Activated CD8-positive, alpha-beta memory T cell treated with anti-CD3 and anti-CD28 coated beads for 24 hours (primary cell): Measurements from ENCODE around the gene FRMPD4.
"Not testable (repeated sequence)": the region's sequence is repeated elsewhere in the genome, so short reads cannot be mapped to it uniquely, and the experiment has no call there.

Source experiments
- DNase-seq: peaks from one replicate; pipeline ENCODE4 v3.0.0-alpha.2; 2020

Gene FRMPD4

DNA sequence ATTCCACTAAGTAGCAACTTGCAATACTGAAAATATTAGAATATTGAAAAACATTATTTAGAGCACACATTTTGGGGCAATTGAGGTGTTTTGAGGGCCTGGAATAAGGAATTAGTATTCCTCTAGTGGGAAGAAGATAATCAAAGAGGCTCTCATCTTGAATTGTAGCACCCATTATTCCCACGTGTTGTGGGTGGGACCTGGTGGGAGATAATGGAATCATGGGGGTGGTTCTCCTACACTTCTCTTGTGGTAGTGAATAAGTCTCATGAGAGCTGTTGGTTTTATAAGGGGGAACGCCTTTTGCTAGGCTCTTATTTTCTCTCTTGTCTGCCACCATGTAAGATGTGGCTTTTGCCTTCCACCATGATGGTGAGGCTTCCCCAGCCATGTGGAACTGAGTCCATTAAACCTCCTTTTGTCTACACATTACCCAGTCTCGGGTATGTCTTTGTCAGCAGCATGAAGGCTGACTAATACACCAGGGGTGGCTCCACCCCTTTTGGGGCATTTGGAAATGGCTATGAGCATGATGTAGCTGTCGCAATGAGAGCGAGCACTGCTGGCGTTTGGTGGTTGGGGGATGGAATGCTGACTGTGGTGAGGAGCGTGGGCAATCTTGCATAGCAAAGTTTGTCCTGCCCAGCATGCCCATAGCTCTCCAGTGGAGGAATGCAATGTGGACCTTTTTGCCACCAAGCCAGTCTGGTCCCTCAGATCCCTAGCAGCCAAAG, 308.2 kb downstream of the FRMPD4 start:
- no peak for DNase-seq

DNA sequence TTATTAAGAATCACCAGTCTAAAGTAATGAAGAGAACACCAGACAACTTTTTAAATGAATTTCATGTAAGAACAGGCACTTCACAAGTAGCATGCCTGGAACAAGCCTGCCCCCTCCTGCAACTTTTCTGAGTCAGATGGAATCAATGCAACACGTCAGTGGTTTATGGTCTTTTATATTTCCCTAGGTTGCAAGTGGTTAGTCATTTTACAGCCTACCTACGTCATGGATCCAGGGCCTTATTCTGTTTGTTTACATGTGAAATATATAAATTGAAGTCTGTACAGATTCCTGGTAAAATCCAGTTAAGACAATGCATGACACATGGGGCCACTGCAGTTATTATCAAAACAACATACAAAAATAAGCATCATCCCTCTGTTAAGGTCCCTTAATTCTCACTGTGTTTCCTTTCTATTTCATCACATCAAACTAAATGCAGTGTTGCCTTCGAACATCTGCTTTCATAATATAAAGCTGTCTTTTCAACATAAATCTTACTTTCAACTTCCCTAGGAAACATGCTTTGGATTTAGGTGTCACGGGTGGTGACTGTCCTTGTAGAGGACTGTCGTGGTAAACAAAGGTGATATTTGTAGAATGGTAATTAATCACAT, 309.3 kb downstream of the FRMPD4 start:
- no peak for DNase-seq

DNA sequence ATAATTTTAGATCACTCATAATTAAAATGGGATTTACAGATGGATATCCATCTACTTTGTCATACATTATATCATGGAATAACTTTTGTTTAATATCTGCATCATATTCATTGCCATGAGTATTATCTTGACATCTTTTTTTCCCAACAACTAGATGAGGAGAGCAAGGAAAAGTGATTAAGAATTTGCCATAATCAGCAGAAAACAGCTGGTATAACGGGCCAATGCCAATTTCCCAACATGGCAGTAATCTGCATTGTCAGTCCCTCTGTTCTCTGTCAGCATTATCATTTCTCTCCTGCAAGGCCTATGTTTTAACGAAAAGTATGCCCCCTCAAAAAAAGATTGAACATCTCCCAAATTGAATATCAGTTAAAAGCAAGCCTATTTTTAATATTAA, 314.0 kb downstream of the FRMPD4 start:
- DNase-seq, result no peak

DNA sequence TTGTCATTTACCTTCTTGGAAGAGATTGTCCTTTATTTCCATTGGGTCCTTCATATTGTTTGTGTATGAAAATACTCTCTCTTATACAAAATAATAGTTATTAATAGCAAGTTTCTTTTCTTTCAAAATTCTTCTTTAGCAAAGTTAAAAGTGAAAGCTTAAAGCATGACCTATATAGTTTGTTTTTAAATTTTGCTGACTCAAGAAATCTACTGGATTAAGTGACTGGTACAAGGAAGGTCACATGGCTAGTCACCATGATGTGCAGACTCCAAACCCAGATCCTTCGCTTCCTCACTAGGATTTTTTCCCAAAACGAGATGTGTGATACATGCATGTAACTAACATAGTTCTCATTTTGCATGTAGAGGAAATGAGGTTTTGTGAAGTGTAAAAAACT, 322.7 kb downstream of the FRMPD4 start:
- no peak for DNase-seq

DNA sequence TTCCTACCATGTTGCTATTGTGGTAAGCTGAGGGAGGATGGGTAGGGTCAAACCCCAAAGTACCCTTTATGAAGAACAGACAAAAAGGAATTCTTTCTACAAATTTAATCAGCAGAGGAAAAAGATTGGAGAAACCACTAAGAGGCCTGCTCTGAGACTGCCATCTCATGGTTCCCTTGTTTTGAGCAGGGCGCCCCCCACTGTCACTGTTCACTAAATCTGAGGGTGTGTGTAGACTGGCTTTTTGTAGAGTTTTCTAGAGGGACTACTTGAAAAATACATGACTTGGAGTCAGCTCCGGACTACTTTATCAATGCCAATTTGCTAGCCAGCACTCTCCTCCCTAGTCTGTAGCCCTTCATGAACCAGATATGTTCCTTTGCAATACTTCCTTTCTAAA, 324.8 kb downstream of the FRMPD4 start:
- no peak for DNase-seq

DNA sequence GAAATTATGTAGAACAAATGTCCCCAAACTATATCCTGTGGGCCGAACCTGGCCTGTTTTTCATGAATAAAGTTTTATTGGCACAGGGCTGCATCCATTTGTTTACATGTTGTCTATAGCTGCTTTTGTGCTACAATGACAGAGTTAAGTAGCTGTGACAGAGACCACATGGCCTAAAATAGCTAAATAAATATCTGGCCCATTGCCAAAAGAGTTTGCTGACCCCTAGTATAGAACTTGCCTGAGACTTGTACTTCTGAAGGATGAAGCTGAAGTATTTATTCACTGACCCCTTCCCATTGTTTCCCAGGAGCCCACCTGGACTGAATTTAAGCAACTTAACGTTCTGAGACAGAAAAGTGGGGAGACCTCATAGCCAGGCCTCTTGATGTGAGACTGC, 325.6 kb downstream of the FRMPD4 start:
- DNase-seq, result no peak

DNA sequence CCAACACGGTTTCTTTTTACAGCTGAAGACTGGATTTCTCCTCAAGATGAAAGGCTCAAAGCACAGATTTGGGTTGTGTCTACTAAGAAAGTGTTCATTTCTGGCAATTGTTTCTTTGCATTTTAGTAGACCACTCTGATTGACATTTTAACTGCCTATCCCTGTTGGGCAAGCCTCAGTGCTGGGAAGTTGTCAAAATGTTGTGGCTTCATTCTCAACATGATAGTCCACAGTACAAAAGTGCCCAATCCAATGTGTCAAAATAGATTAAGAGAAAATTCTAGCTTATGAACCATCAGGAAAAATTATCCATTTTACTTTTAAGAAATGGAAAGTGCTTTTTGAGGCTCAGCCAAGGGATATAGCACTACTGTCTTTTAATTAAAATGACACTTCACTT, 329.0 kb downstream of the FRMPD4 start:
- DNase-seq, result no peak

DNA sequence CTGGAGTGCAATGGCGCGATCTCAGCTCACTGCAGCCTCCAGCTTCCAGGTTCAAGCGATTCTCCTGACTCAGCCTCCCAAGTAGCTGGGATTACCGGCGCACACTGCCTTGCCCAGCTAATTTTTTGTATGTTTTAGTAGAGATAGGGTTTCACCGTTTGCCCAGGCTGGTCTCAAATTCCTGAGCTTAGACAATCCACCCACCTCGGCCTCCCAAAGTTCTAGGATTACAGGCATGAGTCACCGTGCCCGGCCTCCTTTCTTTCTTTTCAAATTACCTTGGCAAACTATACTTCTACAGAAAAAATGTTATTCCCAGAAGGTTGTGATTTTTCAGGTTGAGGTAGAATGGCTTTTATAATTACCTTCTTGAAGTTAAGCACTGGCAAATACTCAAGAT, 331.0 kb downstream of the FRMPD4 start:
- no peak for DNase-seq

DNA sequence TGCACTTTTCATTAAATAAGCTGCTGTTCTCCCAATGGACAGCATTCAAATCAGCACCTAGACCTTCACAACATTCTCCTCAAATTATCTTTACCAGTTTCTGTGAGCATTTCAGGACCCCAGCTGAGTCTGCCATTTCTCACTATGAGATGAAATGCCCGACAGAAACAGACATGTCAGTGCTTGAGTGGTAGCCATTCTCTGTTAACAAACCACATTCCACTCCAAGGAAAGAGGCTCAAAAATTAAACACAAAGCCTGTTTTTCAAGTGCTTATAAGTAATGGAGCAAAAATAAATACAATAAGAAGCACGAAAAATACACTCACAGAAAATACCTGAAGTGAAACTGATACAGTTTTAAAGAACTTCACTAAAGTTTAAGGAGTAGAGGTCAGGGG, 332.8 kb downstream of the FRMPD4 start:
- no peak for DNase-seq

DNA sequence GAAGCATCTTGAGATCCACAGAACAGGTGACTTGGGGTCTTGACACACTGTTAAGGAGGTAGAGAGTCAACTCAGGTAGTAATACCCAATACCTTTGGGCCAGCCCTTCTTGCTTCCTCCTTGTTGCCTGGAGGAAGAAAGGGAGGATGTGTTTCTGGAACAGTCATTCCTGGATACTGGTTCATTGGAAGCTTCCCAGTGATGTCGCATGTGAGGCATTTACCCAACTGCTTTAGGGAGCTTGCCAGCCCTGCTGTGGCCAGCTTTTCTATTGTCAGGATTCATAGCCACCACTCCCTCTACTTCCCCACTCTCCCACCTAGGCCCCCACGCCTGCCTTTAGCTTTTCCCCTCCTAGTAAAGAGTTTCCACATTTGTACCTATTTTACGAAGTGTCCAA, 342.7 kb downstream of the FRMPD4 start:
- DNase-seq, result no peak

DNA sequence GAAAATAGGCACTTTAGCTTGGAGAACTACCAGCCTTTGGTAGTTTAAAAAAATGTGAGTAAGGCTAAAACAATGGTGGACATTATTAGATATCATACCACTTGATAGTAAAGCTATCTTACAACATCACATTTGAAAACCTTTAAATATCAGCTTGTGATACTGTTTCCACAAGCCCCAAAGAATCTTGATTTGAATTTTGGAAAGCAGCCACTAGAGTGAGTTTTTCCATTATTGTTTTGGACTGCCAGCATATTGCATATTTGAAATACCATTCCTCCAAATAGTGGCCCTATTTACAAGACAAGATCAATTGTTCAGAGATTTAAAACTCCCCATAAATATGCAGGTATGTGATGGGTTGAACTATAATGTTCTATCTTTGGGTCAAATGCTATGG, 349.9 kb downstream of the FRMPD4 start:
- DNase-seq, result no peak

DNA sequence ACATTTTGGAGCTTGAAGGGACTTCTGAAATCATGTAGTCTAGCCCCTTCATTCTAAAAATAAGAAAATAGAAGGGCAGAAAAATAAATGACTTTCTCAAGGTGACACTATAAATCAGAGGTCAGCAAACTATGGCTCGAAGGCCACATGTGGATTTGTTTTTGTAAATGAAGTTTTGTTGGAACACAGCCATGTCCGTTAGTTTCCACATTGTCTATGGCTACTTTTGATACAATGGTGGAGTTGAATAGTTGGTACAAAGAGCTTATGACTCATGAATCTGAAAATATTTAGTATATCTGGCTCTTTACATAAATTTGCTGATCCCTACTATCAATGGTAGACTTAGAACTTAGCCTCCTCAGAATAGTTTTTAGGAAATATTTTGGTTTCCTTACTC, 350.5 kb downstream of the FRMPD4 start:
- no peak for DNase-seq

DNA sequence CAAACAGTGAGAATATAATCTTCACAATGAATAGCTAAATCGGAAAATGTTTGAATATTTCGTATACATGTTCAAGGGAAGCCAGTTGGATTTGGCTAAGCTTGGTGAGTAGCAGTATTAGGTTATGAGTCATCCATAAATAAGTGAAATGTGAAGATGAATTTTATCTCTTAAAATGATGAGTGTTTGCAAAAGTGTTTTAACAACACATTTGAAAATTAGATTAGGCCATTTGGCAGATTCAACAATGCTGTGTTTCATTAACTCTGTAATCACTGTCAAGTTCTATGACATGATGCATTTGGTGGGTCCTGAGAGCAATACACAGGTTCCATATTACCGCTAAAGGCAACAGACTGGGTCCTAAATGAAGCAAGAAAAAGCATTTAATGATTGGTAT, 351.1 kb downstream of the FRMPD4 start:
- no peak for DNase-seq

DNA sequence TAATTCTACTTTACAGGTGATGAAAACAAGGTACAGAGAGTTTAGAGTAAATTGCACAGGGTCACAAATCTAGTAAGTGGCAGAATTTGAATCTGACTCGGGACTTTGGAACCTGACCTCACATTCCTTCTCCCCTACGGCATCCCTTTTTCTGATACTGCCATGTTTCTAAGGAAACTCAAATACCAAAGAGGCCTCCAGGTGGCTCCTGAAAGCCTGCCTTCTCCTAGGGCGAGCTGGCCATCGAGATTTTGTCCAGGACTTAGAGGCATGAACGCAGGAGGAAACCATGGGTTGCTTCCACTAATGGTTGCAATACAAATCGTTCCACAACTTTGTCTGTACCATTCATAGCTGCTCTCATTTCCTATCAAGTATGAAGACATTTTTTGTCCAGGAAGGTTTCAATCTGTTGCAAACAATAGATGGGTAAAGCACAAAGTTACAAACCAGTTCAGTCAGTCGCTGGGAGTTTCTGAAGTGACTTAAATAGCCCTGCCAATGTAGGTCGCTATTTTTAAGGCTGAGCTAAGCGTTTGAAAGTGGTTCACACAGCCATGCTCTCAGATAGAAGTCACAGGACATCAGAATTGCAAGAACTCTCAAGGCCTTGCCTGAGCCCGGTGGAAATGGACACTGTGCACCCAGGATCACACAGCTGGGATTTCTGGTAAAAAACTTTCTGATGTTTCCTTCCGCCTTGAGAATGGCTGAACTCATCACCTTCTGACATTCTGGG, 356.3 kb downstream of the FRMPD4 start:
- DNase-seq, result no peak

DNA sequence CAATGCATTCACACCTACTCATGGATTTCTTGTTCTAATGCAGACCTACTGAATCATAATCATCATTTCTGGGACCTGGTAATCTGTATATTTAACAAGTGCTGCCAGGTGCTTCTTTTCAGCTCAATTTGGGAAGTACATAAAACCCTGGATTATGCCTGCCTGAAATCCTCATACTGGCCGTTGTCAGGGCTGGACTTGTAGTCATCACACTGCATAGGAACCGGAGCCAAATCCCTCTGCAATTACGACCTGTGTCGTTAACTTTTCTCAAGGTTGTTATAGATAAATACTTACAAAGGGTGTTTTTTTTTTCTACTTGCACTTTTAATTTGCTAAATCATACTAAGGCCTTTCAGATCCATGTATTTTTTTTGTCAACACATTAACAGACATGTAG, 358.1 kb downstream of the FRMPD4 start:
- no peak for DNase-seq

DNA sequence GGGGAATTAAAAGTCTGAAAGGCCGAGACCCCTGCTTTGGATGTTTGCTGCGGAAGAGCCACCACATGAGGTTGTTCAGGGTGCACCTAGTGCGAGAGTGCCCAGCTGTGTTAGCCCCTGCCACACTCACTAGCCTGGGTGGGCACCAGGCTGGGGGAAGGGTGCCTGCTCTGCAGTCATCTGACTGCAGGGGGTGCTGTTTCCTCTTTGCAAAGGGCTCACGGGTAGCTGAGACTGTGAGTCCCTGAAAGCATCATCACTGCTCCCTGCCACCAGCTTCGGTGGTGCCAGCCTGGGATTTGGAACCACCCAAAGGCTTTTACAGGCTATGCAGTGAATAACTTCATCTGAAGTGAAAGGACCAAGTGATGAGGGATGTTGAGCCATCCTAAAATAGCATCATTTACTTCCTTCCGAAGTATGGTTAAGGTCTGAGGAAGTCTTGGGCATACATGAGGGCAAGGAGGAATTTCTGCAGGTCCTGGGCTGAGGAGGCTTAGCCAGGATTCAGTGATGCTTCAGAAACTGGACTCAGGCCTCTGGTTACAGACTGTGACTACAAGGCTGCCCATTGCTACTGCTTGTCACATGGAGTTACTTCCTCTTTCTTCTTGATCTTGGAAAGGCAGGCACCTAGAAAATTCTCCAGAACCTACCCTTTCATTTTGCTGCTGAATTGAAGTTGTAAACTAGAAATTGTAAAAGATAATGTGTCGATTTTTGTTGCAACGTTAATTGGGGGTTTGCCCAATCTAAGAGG, 359.7 kb downstream of the FRMPD4 start:
- DNase-seq, result no peak

DNA sequence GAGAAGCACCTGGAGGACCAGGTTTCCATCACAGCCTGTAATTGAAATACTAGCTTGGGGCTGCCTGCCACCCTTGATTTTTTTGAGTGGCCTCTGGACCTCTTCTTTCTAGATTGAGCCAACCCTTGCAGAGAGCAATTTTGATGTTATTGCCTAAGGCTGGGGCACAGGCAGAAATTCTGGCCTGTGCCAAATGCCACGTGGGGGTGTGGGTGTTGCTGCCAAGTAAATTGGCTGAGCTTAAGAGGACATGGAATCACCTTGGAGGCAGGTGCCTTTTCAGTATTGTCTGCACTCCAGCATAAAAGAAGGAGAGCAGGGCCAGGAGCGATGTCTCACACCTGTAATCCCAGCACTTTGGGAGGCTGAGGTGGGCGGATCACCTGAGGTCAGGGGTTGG, 366.9 kb downstream of the FRMPD4 start:
- DNase-seq, result no peak

DNA sequence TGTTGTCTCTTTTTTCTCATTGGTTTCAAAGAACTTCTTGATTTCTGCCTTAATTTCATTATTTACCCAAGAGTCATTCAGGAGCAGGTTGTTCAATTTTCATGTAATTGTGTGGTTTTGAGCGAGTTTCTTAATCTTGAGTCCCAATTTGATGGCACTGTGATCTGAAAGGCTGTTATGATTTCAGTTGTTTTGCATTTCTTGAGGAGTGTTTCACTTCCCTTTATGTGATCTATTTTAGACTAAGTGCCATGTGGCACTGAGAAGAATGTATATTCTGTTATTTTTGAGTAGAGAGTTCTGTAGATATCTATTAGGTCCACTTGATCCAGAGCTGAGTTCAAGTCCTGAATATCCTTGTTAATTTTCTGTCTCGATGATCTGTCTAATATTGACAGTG, 377.1 kb downstream of the FRMPD4 start:
- not testable (repeated sequence) for DNase-seq

DNA sequence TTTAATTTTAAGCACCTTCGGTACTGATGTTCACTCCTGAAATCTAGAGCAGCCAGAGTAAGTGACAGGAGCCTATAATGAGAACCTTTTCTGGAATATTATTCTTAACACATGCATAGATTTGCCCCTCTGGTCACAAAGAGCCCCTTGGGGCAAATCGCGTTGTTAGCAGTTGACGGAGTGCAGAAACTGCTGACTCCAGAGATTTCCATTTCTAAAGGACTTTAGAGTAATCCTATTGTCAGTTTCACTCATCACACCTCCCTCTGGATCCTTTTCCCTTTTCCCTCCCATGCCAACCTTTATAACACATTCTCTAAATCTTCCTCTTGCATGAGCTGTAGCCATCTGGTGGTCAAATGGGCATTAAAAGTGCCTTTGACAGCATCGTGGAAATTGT, 388.0 kb downstream of the FRMPD4 start:
- no peak for DNase-seq

DNA sequence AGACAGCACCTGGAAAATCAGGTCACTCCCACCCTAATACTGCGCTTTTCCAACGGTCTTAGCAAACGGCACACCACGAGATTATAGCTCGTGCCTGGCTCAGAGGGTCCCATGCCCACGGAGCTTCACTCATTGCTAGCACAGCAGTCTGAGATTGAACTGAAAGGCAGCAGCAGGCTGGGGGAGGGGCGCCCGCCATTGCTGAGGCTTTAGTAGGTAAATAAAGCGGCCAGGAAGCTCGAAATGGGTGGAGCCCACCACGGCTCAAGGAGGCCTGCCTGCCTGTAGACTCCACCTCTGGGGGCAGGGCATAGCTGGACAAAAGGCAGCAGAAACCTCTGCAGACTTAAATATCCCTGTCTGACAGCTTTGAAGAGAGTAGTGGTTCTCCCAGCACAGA, 399.8 kb downstream of the FRMPD4 start:
- DNase-seq, result not testable (repeated sequence)

DNA sequence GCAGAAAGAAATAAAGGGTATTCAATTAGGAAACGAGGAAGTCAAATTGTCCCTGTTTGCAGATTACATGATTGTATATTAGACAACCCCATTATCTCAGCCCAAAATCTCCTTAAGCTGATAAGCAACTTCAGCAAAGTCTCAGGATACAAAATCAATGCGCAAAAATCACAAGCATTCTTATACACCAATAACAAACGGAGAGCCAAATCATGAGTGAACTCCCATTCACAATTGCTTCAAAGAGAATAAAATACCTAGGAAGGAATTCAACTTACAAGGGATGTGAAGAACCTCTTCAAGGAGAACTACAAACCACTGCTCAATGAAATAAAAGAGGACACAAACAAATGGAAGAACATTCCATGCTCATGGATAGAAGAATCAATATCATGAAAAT, 404.0 kb downstream of the FRMPD4 start:
- DNase-seq, result not testable (repeated sequence)

DNA sequence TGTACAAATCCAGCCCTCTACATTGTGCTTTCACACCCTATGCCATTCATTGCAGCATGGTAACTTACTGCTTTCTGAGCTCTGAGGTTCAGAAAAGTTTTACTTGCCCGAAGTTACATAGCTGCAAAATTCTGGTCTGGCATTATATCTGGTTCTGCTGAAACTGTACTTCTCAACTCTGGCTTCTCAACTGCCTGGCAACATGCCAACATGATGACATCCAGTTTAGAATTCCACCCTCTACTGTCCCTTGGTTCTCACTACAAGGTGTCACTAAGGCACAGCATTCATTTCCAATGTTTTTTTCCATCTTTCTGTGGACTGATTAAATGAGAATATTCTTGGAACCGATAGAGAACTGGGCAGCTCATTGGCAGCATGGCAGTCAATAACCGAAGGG, 410.1 kb downstream of the FRMPD4 start:
- no peak for DNase-seq

DNA sequence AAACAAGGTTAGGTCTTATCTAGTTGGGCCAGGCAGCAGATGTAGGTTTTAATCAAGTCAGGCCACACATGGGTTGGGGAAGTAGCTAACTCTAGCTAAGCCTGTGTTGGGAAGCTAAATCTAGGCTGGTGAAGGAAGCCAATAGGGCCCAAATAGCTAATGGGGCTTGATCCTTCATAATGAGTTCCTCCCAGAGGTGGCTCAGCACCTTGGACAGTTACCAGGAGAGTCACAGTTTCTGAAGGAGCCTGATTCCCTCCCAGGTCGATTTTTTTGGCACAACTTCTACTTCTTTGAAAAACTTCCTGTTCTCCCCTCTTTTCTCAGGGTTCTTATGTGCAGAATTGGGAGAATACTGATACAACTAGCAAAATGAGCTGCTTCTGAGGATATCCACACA, 410.5 kb downstream of the FRMPD4 start:
- DNase-seq, result no peak

DNA sequence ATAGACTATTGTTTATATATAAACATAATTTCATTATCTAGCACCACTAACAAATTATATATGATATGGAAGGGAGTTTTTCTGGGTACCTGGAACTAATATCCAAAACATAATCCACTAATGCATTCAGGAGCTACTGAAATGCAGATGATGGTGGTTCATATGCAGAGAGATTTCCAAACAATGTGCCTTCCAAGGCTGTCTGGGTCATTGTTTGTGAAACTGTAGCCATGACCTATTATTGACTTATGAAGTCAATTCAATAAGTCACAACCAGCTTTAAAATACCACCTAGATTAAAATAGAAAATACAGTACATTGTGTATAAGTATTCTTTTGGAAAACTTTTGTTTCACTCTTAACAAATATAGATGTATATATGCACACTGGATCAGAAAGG, 415.9 kb downstream of the FRMPD4 start:
- DNase-seq, result no peak
